Kidney capillary endothelial cell (primary cell): ENCODE results near the gene ASB16.
A peak's percentile ranks its signal among the peaks of the same experiment; 100 is the strongest.

Experiments used
- DNase-seq: peaks from one replicate; pipeline ENCODE4 v3.0.0-alpha.2; 2018; ENCODE audit warnings: low spot score

ASB16 gene

DNA sequence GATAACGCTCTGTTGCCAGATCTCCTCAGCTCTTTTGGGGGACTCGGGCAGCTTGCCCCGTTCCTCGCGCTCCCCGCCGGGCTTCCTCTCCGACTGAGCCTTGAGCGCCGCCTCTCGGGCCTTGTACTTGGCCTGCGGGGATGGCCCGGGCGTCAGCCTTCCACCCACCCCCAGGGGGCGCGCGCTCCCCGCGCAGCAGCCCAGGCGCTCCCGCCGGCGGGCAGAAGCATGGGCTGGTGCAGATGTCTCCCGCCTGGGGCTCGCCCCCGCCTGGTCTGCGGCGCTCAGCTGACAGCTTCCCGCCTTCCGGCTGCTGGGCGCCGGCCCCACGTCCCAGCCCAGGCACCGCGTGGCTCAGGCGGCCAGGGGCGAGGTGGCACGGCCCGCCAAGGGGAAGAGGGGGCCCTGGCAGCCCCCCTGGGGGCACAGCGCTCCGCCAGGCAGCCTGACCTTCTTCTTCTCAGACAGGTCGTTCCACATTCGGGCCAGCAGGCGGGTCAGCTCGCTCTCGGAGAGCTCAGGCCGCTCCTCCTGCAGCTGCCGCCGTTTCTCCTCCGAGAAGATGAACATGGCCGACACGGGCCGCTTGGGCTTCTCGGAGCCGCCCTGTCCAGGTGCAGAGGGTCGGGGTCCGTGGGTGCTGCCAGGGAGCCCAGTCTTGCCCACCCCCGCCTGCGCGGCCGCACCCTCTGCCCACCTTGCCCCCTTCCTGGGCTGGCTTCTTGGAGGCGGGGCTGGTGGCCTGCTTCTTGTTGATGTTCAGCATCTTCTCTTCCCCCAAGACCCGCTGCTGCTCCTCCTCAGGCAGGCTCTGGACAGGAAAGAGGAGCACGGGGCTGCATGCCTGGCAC lies 40.1 kb downstream of the ASB16 start:
- DNase-seq, result peak; percentile 91

DNA sequence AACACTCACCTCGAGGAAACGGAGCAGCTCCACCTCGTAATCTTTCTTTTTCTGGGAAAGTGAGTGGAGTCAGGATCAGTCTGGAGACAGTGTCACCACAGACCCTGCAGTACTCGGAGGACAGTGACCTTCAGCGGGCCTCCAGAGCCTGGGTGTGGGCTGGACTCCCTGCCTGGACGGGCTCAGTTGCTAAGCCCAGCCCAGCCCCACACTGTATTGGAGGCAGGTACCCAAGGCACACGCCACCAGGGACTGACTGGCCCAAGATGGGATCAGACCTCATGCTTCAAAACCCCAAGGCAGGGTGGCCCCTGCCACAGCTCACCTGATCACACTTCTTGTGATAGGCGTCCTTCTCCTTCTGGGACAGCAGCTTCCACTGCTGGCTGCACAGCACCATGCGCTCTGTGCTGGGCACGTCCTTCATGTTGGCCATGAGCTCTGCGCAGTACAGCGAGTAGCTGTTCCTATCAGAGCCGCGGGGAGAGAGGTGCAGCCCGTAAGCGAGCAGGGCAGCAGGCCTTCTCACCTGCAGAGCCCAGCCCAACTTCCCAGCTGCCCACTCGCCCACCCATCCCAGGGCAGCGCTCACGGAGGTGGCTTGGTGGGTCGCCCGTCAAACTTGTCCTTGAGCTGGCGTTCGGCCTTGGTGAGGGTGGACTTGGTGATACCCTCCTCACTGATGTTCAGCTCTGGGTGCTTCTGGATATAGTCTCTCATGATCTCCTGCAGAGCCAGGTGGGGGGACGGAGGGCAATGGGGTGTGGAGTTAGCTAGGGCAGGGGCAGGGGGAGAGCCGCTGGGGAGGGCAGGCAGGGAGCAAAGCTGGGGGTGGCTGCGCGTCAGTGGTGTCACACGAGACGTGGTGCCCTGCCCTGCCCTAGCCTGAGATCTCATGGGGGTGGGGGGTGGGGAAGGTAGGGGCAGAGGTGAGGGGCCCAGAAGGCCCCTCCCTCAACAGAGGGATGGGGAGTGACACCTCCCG lies 41.1 kb downstream of the ASB16 start:
- DNase-seq, result no peak

DNA sequence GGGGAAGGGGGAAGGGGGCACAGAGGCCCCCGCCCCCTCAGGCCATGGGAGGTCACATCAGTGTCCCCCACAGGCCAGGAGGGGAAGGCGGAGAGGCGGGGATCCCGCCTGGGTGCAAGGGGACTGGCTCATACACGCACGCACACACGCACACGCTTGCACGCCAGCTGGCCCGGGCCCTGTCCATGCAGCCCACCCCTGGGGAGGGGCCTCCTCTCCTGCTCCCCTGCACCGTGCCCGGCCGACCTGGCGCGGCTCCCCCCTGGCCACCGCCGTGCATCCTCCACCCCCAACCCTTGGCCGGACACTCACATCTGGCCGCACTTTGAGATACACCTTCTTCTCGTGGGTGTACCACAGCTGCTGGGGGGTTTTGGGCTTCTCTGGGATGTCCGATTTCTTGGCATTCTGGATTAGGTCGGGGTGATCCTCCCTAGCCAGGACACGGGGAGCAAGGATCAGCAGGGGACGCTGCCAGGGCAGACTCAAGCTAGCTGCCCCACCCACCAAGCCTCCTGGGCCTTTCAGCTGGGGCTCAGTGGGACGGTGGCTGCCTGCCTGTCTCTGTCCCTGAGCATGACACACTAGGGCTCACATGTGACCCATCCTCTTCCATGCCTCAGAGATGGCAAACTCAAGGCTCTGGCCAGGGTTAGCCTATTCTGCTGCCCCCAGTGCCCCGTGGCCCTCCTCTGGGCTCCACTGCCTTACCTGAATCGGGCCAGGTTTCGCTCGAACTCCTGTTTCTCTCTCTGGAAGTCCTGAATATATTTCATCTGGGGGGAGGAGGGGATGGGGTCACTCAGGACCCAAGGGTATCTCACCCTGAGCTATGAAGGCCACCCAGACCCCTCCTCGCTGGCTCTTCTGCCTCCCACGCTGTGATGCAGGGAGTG lies 42.3 kb downstream of the ASB16 start:
- no peak for DNase-seq

DNA sequence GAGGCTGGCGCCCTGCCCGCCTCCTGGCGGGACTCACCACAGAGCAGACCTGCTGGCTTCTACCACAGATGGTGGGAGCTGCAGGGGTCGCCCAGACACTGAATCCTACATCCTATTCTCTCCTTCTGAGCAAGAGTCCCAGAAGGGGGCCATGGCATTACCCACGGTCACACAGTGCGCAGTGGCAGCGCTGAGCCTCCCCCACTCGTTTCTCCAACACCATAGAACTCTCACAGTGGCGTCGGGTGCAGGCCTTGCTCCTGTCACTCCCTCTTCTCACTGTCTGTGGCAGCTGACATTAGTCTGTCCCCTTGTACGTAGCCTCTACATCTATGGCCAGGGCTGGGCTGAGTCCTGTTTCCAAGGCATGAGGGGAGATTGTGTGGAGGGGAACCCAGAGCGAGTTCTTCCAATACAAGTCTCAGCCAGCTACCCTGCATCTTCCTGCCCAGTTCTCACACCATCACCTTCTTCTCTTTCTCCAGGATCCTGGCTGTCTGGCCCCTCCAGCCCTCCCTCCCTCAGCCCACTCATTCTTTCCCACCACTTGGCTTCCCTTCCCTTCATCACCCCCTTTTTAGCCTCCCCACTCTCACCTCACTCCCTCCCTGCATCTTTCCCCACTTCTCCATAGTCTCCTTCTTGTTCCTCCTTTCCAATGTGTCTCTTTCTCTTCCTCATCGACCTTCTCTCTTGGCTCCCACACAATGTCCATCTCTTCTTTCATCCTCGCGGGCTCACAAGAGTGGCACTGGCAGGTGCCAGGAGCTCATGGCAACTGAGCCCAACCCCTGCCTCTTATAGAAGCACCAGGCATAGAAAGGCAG lies 43.1 kb downstream of the ASB16 start:
- no peak for DNase-seq

DNA sequence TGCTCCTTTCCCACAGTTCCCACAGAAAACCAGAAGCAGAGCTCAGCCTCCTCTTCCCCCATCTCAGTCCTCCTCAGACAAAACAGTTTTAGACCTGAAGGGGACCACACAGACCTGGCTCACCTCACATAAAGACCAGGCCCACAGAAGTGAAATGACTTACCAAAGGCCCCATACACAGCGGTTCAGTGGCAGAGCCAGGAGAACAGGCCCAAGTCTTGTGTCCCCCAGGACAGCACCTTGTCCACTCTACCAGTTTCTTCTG lies 43.7 kb downstream of the ASB16 start:
- no peak for DNase-seq

GRCh38 chr17:44214896-44215295 lies 44.4 kb downstream of the ASB16 start:
- no peak for DNase-seq

DNA sequence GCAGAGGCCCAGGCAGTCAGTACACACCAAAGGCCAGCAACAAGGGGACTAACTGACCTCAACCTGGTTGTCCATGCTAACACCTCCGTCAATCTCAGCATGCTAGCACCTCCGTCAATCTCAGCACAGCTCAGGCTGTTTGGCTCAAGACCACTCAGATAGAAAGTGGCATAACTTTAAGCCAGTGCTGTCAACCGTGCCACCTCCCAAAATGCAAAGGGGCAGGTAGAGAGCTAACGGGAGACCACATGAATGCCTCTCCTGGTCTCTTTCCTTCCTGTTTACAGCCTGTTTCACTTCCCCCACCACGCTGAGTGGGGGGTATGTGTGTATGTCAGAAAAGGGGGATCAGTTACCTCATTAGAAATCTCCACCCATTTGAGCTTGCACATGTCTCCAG lies 45.7 kb downstream of the ASB16 start:
- DNase-seq, result no peak

DNA sequence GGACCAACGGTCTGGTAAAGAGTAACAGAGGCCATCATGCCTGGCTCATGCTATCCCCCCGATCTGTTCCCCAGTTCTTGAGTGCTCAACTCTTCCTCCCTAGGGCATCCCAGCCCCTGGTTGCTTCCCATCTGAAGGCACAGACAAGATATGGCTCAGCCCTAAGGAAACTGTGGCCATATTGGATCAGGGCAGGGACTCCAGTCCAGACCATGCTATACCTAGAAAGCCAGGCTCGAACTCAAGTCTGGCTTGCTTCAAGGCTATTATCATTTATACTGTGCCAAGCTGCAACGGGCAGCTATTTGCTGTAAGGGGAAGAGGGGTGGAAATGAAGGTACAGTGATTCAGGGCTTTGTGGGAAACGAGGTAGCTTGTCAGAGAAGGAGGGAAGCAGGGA lies 46.2 kb downstream of the ASB16 start:
- DNase-seq, result no peak

- DNase-seq, result no peak
These were observed 47.3 kb downstream of the ASB16 start for GRCh38 chr17:44217738-44218343.

DNA sequence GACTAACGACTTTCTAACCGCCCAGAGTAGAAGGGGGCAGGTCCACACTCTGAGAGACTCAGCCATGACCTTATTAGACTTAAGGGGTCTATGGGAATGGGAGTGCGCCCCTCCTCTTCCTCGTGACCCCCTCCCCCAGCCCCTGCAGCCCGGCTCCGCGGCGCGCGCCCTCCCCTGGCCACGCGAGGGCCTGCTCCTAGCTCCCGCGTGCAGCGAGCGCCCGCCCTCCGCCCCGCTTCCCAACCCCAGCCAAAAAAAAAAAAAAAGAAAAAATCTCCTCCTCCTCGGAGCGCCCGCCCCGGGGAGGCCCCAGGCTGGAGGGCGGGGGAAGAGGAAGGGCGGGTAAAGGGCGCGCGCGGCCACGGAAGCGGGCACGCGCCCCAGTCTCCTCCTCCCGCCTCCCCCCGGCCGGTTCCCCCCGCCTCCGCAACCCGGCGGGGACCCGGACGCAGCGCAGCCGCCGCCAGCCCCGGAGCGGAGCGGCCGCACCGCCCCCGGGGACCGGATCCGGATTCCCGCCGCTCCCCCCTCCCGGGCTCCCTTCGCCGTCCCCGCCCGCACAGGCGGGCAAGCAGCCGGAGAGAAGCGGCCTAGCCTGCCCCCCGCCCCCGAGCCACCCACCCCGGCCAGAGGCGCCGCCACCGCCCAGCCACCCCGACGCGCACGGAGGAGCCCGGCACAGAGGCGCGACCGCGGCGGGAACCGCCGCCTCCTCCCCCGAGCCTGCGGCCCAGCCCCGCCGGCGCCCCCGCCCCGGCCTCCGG lies 48.0 kb downstream of the ASB16 start:
- peak; percentile 76 for DNase-seq

GRCh38 chr17:44219108-44219615 lies 48.7 kb downstream of the ASB16 start:
- DNase-seq, result no peak

- peak; percentile 44 for DNase-seq
These were observed 49.2 kb downstream of the ASB16 start, which contains the start of gene UBTF for GRCh38 chr17:44219616-44220212. Gene UBTF, minus strand, starts transcription at chr17:44219675. Its CDS starts 1,446 bp downstream, at chr17:44218229.

- no peak for DNase-seq
These were observed 49.9 kb downstream of the ASB16 start for GRCh38 chr17:44220213-44221083.

DNA sequence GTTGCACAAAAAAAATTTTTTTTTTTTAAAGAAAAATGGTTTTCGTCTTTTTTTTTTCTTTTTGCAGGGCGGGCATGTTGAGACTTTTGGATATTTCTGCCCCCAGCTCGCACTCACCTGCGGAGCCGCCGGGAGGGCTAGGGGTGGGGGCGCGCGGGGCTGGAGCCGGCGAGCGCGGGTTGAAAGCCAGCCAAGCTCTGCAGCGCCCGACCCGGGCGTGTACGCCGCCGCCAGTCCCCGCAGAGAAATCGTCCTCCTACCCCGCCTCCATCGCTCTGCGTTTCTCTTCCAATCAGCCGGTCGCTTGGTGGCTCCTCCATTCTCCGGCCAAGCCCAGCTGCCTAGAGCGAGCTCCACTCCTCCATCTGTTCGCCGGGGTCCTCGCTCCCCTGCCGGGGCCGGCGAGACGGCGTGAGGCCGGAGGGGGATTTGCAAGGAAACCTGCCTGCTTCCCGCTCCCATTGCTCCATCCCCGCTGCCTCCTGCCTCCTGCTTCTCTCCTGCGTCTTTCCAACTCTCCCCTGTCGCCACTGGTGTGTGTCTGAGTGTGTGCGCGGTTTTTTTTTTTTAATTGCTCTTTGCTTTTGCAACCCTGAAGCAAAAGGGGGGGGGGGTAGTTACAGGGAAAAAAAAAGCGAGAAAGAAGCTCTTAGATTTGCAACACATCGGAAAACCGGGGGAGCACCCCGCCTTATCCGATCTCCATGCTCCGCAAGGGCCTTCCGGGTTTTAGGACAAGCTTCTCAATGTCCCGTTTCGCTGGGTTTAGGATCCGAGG lies 50.8 kb downstream of the ASB16 start:
- peak; percentile 55 for DNase-seq

- no peak for DNase-seq
These were observed 51.3 kb downstream of the ASB16 start for GRCh38 chr17:44221862-44222111.

DNA sequence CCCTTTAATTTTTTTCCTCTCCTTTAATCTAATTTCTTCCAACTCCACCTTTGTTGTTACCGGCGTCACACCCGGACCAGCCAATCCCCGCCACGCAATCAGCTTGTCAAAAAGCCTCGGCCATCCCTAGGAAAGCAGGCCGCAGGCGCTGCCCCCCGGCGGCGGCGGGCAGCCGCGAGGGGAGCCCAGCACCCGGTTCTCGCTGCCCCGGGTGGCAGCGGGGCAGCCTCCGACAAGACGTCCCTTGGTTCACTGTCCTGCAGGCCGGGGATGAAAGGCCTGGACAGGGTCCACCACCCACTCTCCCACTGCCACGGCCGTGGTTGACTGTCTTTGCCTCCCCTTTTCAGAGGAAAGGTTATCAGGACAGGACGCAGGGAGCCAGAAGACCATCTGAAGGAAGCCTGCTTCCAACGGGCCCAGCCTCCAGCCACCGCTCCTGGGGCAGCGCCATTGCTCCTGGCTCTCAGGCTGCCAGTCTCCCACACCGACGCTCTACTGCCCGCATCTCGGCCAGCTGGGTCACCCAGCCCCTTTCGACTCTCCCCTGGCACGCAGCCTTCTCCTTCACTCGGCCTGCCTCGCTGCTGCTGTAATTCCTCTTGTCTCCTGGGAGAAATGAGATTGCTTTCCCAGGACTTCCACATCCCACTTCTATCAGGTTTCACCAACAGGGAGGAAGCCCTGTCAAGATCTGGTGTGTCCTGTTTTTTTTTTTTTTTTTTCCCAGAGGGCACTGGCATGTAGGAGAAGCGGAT lies 51.8 kb downstream of the ASB16 start:
- peak; percentile 56 for DNase-seq

DNA sequence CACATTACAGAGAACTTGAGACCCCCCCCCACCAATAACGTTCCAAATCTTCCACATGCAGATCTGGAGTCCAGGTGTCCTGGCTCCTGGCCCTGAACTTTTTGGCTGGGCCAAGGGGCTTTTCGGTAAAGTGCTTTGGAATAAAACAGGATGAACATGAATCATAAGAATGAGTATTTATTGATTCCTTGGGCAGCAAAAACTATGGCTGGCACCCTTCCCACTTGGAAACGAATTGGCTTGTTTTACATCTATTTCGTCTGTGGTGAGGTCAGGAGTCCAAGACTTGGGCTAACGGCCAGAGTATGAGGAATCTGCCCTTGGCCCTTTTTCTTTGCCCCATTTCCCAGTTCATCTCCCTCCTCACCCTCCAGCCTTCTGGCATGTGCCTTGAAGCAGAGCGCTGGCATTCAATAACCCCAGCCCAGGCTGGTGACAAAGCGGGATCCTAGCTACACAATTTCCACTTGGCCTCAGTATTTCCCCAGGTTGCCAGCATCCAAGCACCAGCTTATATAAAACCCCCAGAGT lies 53.1 kb downstream of the ASB16 start:
- DNase-seq, result no peak
